CD14-positive monocyte (primary cell): ENCODE data around the gene RP2. TPM values are rescaled to one million over a fixed set of nuclear protein-coding genes. Genes with fewer than 3 reads are reported as not detected.

ENCODE experiments used
- DNase-seq, 3 donors: peaks; one replicate each; pipeline ENCODE4 v3.0.0-alpha.2; 2011 to 2022
- H2AFZ ChIP-seq: 2 replicates; pipeline ENCODE4 v1.6.0; 2012; ENCODE audit warnings: mild to moderate bottlenecking, low read depth, low read length, inconsistent platforms; ENCODE audit not compliant: insufficient read depth, poor library complexity, severe bottlenecking
- H3K27ac ChIP-seq, 2 donors: 1 replicate in 1 of 2; 2 replicates in 1 of 2; pipeline ENCODE4 v1.5.1; 2012 to 2013; ENCODE audit warnings: low read length in 2 of 2, control low read depth in 1 of 2, inconsistent platforms in 1 of 2, low read depth in 1 of 2, mild to moderate bottlenecking in 1 of 2
- H3K27me3 ChIP-seq, 2 donors: one replicate each; pipeline versions ENCODE4 v1.6.0 to v1.6.1; 2011 to 2013; ENCODE audit warnings: low read length in 2 of 2; ENCODE audit not compliant: control insufficient read depth in 2 of 2, insufficient read depth in 2 of 2
- H3K36me3 ChIP-seq, 2 donors: replicated peaks in 1 of 2; 1 replicate in 1 of 2; 2 replicates in 1 of 2; pipeline versions ENCODE4 v1.5.1 to v1.6.1; 2012 to 2013; ENCODE audit warnings: low read length in 2 of 2, control low read depth in 1 of 2, inconsistent platforms in 1 of 2, mild to moderate bottlenecking in 1 of 2; ENCODE audit not compliant: insufficient read depth in 2 of 2, control insufficient read depth in 1 of 2
- H3K4me1 ChIP-seq, 2 donors: 1 replicate in 1 of 2; 2 replicates in 1 of 2; pipeline versions ENCODE4 v1.5.1 to v1.6.1; 2012 to 2013; ENCODE audit warnings: low read length in 2 of 2, control low read depth in 1 of 2, inconsistent platforms in 1 of 2, mild to moderate bottlenecking in 1 of 2, moderate library complexity in 1 of 2; ENCODE audit not compliant: insufficient read depth in 2 of 2, control insufficient read depth in 1 of 2
- H3K4me2 ChIP-seq: replicated peaks from 2 replicates; pipeline ENCODE3; 2012; ENCODE audit warnings: low read length, moderate library complexity, mild to moderate bottlenecking; ENCODE audit not compliant: poor library complexity, severe bottlenecking; ENCODE audit errors: extremely low read depth
- H3K4me3 ChIP-seq, 3 experiments: fragments of 200-600 bp in 1 of 3; sonication (generic) in 1 of 3; replicated peaks in 1 of 3; 1 replicate in 2 of 3; 2 replicates in 1 of 3; pipeline ENCODE4 v1.5.1; 2011 to 2013; ENCODE audit warnings: low read length in 3 of 3, mild to moderate bottlenecking in 3 of 3, control low read depth in 2 of 3, low read depth in 2 of 3, inconsistent platforms in 1 of 3, moderate library complexity in 1 of 3
- H3K79me2 ChIP-seq: 2 replicates; pipeline ENCODE4 v1.6.0; 2012; ENCODE audit warnings: mild to moderate bottlenecking, control low read depth, inconsistent platforms, low read length, moderate library complexity; ENCODE audit not compliant: insufficient read depth
- H3K9ac ChIP-seq: 2 replicates; pipeline ENCODE4 v1.6.0; 2017; ENCODE audit warnings: low read length, mild to moderate bottlenecking; ENCODE audit not compliant: insufficient read depth, poor library complexity, severe bottlenecking
- H3K9me3 ChIP-seq, 2 donors: replicated peaks in 1 of 2; 1 replicate in 1 of 2; 2 replicates in 1 of 2; pipeline versions ENCODE4 v1.5.1 to v1.6.1; 2012 to 2013; ENCODE audit warnings: low read length in 2 of 2, control low read depth in 1 of 2; ENCODE audit not compliant: control insufficient read depth in 1 of 2, insufficient read depth in 1 of 2
- H4K20me1 ChIP-seq: 2 replicates; pipeline ENCODE4 v1.6.0; 2012; ENCODE audit warnings: mild to moderate bottlenecking, low read length, control low read depth, moderate library complexity; ENCODE audit not compliant: insufficient read depth
- H3K27ac Mint-ChIP-seq, 7 donors: one replicate each; pipeline ENCODE4 v1.8.0; 2020; ENCODE audit warnings: mild to moderate bottlenecking in 7 of 7, mixed read lengths in 7 of 7, moderate library complexity in 6 of 7, inconsistent platforms in 2 of 7
- H3K27me3 Mint-ChIP-seq, 3 donors: one replicate each; pipeline ENCODE4 v1.8.0; 2021 to 2022; ENCODE audit warnings: low read depth in 3 of 3, mild to moderate bottlenecking in 3 of 3, mixed read lengths in 3 of 3, moderate library complexity in 3 of 3, inconsistent platforms in 1 of 3
- H3K36me3 Mint-ChIP-seq, 2 donors: one replicate each; pipeline ENCODE4 v1.8.0; 2020; ENCODE audit warnings: mixed read lengths in 2 of 2, inconsistent platforms in 1 of 2, mild to moderate bottlenecking in 1 of 2
- H3K4me1 Mint-ChIP-seq: one replicate; pipeline ENCODE4 v1.8.0; 2020; ENCODE audit warnings: mild to moderate bottlenecking, mixed read lengths
- H3K4me3 Mint-ChIP-seq, 2 donors: one replicate each; pipeline ENCODE4 v1.8.0; 2020; ENCODE audit warnings: mild to moderate bottlenecking in 2 of 2, mixed read lengths in 2 of 2, moderate library complexity in 1 of 2
- H3K9me3 Mint-ChIP-seq, 7 donors: one replicate each; pipeline ENCODE4 v1.8.0; 2020 to 2022; ENCODE audit warnings: mixed read lengths in 7 of 7, mild to moderate bottlenecking in 6 of 7, moderate library complexity in 6 of 7, inconsistent platforms in 2 of 7
- CTCF ChIP-seq: fragments of 200-600 bp; IDR thresholded peaks from one replicate; pipeline ENCODE4 v1.8.0; 2022; ENCODE audit warnings: antibody characterized with exemption, mild to moderate bottlenecking
- WGBS: methylation state at CpG from one replicate; pipeline ENCODE4 v1.1.5; 2013; ENCODE audit warnings: missing lambda C conversion rate; ENCODE audit not compliant: insufficient coverage; 5-methylcytosine and 5-hydroxymethylcytosine counted together
- intact Hi-C, 2 donors: fragments of 100-400 bp; cut with micrococcal nuclease; formaldehyde crosslinking; loops; one replicate each; pipeline versions ENCODE4 v1.15.0 to v1.15.1; 2023
- polyA plus RNA-seq, 3 donors: library from polyadenylated mRNA; depleted of rRNA in 1 of 3; unstranded in 2 of 3; stranded (reverse) in 1 of 3; fragments of 300-500 nt in 2 of 3; fragments of >200 nt in 1 of 3; fragmentation: Illumina TruSeq in 2 of 3; gene quantifications; 1 replicate in 2 of 3; 2 replicates in 1 of 3; pipeline ENCODE4 v1.2.3, GENCODE V29; 2012 to 2021

Gene RP2
- polyA plus RNA-seq, 3 donors, result 17.2 to 60.3 (median 55.7) TPM

- Histone ChIP-seq H3K4me2 (no peak overlapping the region), H3K27ac (no peak overlapping the region), H3K36me3 (no peaks in the 10 kb centered on the region), H3K4me1 (no peaks in the 10 kb centered on the region), H3K9ac (no peak overlapping the region), H3K27me3 (peaks cover 0 to 2% of the 10 kb centered on the region in 2 donors), H3K79me2 (no peaks in the 10 kb centered on the region), H3K4me3 (no peak overlapping the region), H2AFZ (no peak overlapping the region), H4K20me1 (no peaks in the 10 kb centered on the region), H3K9me3 (no peaks in the 10 kb centered on the region)
- H3K4me1 Mint-ChIP-seq, result no peaks in the 10 kb centered on the region
- peaks cover 0 to 11% (median 0%) of the 10 kb centered on the region in 3 donors for H3K27me3 Mint-ChIP-seq
- no peak for TF ChIP-seq CTCF
- no peak for DNase-seq
- no peak overlapping the region for H3K4me3 Mint-ChIP-seq
- H3K36me3 Mint-ChIP-seq, result no peaks in the 10 kb centered on the region
- intact Hi-C loops, result no loop called here
- H3K27ac Mint-ChIP-seq, result no peak overlapping the region
- H3K9me3 Mint-ChIP-seq, result peaks cover 0 to 2% (median 0%) of the 10 kb centered on the region in 7 donors
- WGBS, result no CpG with 5 or more reads among the region's 3 CpGs
Measured at GRCh38 chrX:46929439-46930261, 92.8 kb downstream of the RP2 start.

Other genes starting within 250 kb of the RP2 start
- 1 to 10 TPM in 2 of 3 donors, under 1 TPM in 1; 0.73 to 2.0 (median 1.0) TPM for gene SLC9A7, start 77.9 kb upstream of the RP2 start, polyA plus RNA-seq
- under 1 TPM; 0.03 to 0.43 (median 0.19) TPM for gene JADE3, start 75.4 kb downstream of the RP2 start, polyA plus RNA-seq
- not detected for gene RGN, start 241.4 kb downstream of the RP2 start, polyA plus RNA-seq